Ovary (tissue), 3 donors: ENCODE data around the gene SULT2B1.

Source experiments
- CTCF ChIP-seq, 3 donors: fragments of 450-650 bp in 2 of 3; fragments of 200-600 bp in 1 of 3; IDR thresholded peaks; one replicate each; pipeline versions ENCODE4 v1.5.1 to v1.8.0; 2016 to 2022; ENCODE audit warnings: antibody characterized with exemption in 3 of 3, mild to moderate bottlenecking in 1 of 3
- EP300 ChIP-seq: sonication (generic); formaldehyde crosslinking; IDR thresholded peaks from one replicate; pipeline ENCODE4 v1.6.1; 2017; ENCODE audit warnings: antibody characterized with exemption
- POLR2A ChIP-seq: fragments of 450-650 bp; IDR thresholded peaks from one replicate; pipeline ENCODE4 v1.6.1; 2017; ENCODE audit warnings: antibody characterized with exemption, mild to moderate bottlenecking, moderate library complexity
- donor health status: DM: no; HTN: no; CAD: no.

- TF ChIP-seq CTCF (IDR thresholded peaks at IDR 0.05): no peak
- TF ChIP-seq POLR2A: no peak
- TF ChIP-seq EP300: no peak
Observed at GRCh38 chr19:48569814-48570213, 17.8 kb downstream of the SULT2B1 start.
